HEK293 (cell line): ENCODE results near the gene IQCF2.

ENCODE experiments used
- CTCF ChIA-PET: fragments of 350-600 bp; formaldehyde crosslinking; extraction: SDS; loops from one replicate; lab custom pipeline; 2021; ENCODE audit warnings: antibody characterized with exemption; lab: Yijun Ruan, JAX
- POLR2A ChIA-PET: fragments of 300-600 bp; formaldehyde crosslinking; extraction: SDS; loops from one replicate; lab custom pipeline; 2020; ENCODE audit warnings: antibody characterized with exemption, inconsistent platforms; lab: Yijun Ruan, JAX
- H3K27ac ChIP-seq: fragments of 200-500 bp; sonication (Bioruptor generic); 2 replicates; pipeline ENCODE4 v1.5.1; 2014; ENCODE audit warnings: low read depth, low read length, control low read depth, inconsistent platforms; ENCODE audit errors: extremely low read depth
- H3K36me3 ChIP-seq, 2 experiments: fragments of 200-500 bp in 1 of 2; sonication (Bioruptor generic) in 1 of 2; 1 replicate in 1 of 2; 2 replicates in 1 of 2; pipeline ENCODE4 v1.5.1; 2014 to 2017; ENCODE audit warnings: inconsistent platforms in 2 of 2, low read length in 2 of 2; ENCODE audit not compliant: control insufficient read depth in 2 of 2, insufficient read depth in 1 of 2
- H3K4me1 ChIP-seq: fragments of 200-500 bp; sonication (Bioruptor generic); 2 replicates; pipeline ENCODE4 v1.5.1; 2014; ENCODE audit warnings: mild to moderate bottlenecking, low read length, inconsistent platforms; ENCODE audit not compliant: control insufficient read depth, insufficient read depth
- H3K4me3 ChIP-seq: 2 replicates; pipeline ENCODE4 v1.5.1; 2011; ENCODE audit warnings: low read depth, mild to moderate bottlenecking, control low read depth, low read length, moderate library complexity
- H3K9me3 ChIP-seq: fragments of 200-500 bp; sonication (Bioruptor generic); 2 replicates; pipeline ENCODE4 v1.5.1; 2014; ENCODE audit warnings: low read depth, low read length, inconsistent platforms; ENCODE audit not compliant: control insufficient read depth, insufficient read depth
- HOXD13 ChIP-seq: sonication (generic); formaldehyde crosslinking; IDR thresholded peaks from 2 replicates; pipeline ENCODE4 v1.8.0; 2022; ENCODE audit warnings: missing genetic modification reagents, borderline replicate concordance
- KLF9 ChIP-seq: fragments of 450-650 bp; formaldehyde crosslinking; IDR thresholded peaks from 2 replicates; pipeline ENCODE4 v1.5.1; 2016; ENCODE audit warnings: missing biosample characterization, missing genetic modification characterization, low read depth
- SP7 ChIP-seq: fragments of 450-650 bp; formaldehyde crosslinking; IDR thresholded peaks from 2 replicates; pipeline ENCODE4 v1.5.1; 2016; ENCODE audit warnings: missing biosample characterization, missing genetic modification characterization
- ZBTB17 ChIP-seq: fragments of 450-650 bp; formaldehyde crosslinking; IDR thresholded peaks from 2 replicates; pipeline ENCODE4 v1.5.1; 2016; ENCODE audit warnings: missing biosample characterization, missing genetic modification characterization
- ZNF114 ChIP-seq: fragments of 450-650 bp; formaldehyde crosslinking; IDR thresholded peaks from 2 replicates; pipeline ENCODE4 v1.5.0; 2017; ENCODE audit warnings: missing biosample characterization, missing genetic modification characterization
- ZNF16 ChIP-seq: fragments of 450-650 bp; formaldehyde crosslinking; IDR thresholded peaks from 2 replicates; pipeline ENCODE4 v1.5.1; 2016; ENCODE audit warnings: low read depth, missing biosample characterization, missing genetic modification characterization
- ZNF174 ChIP-seq: fragments of 450-650 bp; formaldehyde crosslinking; IDR thresholded peaks from 2 replicates; pipeline ENCODE4 v1.5.0; 2017; ENCODE audit warnings: missing biosample characterization, mild to moderate bottlenecking, missing genetic modification characterization
- ZNF184 ChIP-seq: fragments of 450-650 bp; IDR thresholded peaks from 2 replicates; pipeline ENCODE4 v1.5.1; 2018; ENCODE audit warnings: missing biosample characterization, mild to moderate bottlenecking, missing genetic modification characterization
- ZNF223 ChIP-seq: fragments of 450-650 bp; formaldehyde crosslinking; IDR thresholded peaks from 2 replicates; pipeline ENCODE4 v1.5.1; 2016; ENCODE audit warnings: missing biosample characterization, missing genetic modification characterization
- ZNF266 ChIP-seq: fragments of 450-650 bp; formaldehyde crosslinking; IDR thresholded peaks from 2 replicates; pipeline ENCODE4 v1.5.1; 2016; ENCODE audit warnings: missing biosample characterization, missing genetic modification characterization, low read depth
- ZNF311 ChIP-seq: fragments of 450-650 bp; formaldehyde crosslinking; IDR thresholded peaks from 2 replicates; pipeline ENCODE4 v1.5.1; 2017; ENCODE audit warnings: missing biosample characterization, missing genetic modification characterization, borderline replicate concordance
- ZNF366 ChIP-seq: fragments of 450-650 bp; formaldehyde crosslinking; conservative IDR thresholded peaks from 2 replicates; pipeline ENCODE4 v1.5.1; 2016; ENCODE audit warnings: missing biosample characterization, missing genetic modification characterization
- ZNF394 ChIP-seq: fragments of 450-650 bp; formaldehyde crosslinking; IDR thresholded peaks from 2 replicates; pipeline ENCODE4 v1.5.1; 2016; ENCODE audit warnings: missing biosample characterization, missing genetic modification characterization, mild to moderate bottlenecking, moderate library complexity, borderline replicate concordance
- ZNF571 ChIP-seq: fragments of 450-650 bp; formaldehyde crosslinking; IDR thresholded peaks from 2 replicates; pipeline ENCODE4 v1.5.0; 2017; ENCODE audit warnings: missing biosample characterization, missing genetic modification characterization
- ZNF654 ChIP-seq: fragments of 450-650 bp; formaldehyde crosslinking; IDR thresholded peaks from 2 replicates; pipeline ENCODE4 v1.5.1; 2016; ENCODE audit warnings: low read depth, missing biosample characterization, missing genetic modification characterization
- ZNF76 ChIP-seq: fragments of 450-650 bp; formaldehyde crosslinking; IDR thresholded peaks from 2 replicates; pipeline ENCODE4; 2016; ENCODE audit warnings: low read depth, missing biosample characterization, missing genetic modification characterization, borderline replicate concordance
- ZNF837 ChIP-seq: fragments of 450-650 bp; formaldehyde crosslinking; IDR thresholded peaks from 2 replicates; pipeline ENCODE4 v1.5.1; 2016; ENCODE audit warnings: missing biosample characterization, missing genetic modification characterization
- ZSCAN23 ChIP-seq: fragments of 450-650 bp; formaldehyde crosslinking; IDR thresholded peaks from 2 replicates; pipeline ENCODE4 v1.5.1; 2016; ENCODE audit warnings: missing biosample characterization, missing genetic modification characterization
- TF ChIP-seq, protein P1 (sequence below): fragments of 450-650 bp; formaldehyde crosslinking; IDR thresholded peaks from 2 replicates; pipeline ENCODE4 v1.5.1; 2017; ENCODE audit warnings: missing biosample characterization, missing genetic modification characterization
- TF ChIP-seq, protein P2 (sequence below): fragments of 450-650 bp; formaldehyde crosslinking; IDR thresholded peaks from 2 replicates; pipeline ENCODE4 v1.5.1; 2016; ENCODE audit warnings: missing biosample characterization, missing genetic modification characterization, borderline replicate concordance
- TF ChIP-seq, protein P3 (sequence below): fragments of 450-650 bp; formaldehyde crosslinking; IDR thresholded peaks from 2 replicates; pipeline ENCODE4 v1.5.1; 2016; ENCODE audit warnings: missing biosample characterization, missing genetic modification characterization, borderline replicate concordance
- TF ChIP-seq, protein P4 (sequence below): IDR thresholded peaks from 2 replicates; pipeline ENCODE4 v1.6.1; 2011; ENCODE audit warnings: mild to moderate bottlenecking, low read depth, low read length, borderline replicate concordance
- TF ChIP-seq, protein P5 (sequence below): fragments of 450-650 bp; formaldehyde crosslinking; IDR thresholded peaks from 2 replicates; pipeline ENCODE4 v1.5.1; 2016; ENCODE audit warnings: missing biosample characterization, missing genetic modification characterization, low read depth

Gene IQCF2

DNA sequence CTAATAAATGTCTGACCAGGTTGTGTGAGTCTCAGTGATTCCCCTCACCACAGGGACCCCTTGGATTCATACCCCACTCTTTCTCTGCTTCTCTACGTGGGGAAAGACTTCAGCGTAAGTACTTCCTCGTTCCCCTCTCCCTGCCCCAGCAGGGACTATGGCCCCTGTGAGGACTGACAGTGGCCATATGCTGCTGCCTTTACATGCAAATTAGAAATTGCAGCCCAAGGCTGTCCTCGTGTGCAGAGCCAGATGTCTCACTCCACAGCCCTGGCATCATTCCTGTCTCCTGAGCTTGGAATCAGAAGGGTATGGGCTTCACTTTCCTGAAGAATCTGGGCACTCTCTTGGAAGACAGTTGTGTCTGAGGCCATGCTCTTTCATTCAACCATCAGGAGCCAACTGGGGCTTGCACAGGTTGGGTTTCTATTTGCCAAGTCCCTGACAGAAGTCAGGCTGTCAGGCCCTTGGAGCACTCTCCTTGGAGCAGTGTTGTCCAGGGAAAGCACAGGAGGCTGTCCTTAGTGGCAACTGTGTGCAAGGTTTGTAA, 30.5 kb upstream of the IQCF2 start:
- Histone ChIP-seq H3K27ac (no peak overlapping the region), H3K36me3 (no peaks in the 10 kb centered on the region), H3K9me3 (no peaks in the 10 kb centered on the region), H3K4me3 (no peak overlapping the region), H3K4me1 (no peaks in the 10 kb centered on the region)
- TF ChIP-seq ZNF266 (no peak), ZNF394 (tag by site-specific recombination) (no peak), KLF9 (no peak), ZNF366 (tag by site-specific recombination) (no peak), ZNF16 (tag by site-specific recombination) (no peak), SP7 (no peak), ZNF223 (tag by site-specific recombination) (no peak), ZNF184 (tag by site-specific recombination) (no peak), ZNF654 (tag by site-specific recombination) (no peak)
- TF ChIP-seq, protein P1, sequence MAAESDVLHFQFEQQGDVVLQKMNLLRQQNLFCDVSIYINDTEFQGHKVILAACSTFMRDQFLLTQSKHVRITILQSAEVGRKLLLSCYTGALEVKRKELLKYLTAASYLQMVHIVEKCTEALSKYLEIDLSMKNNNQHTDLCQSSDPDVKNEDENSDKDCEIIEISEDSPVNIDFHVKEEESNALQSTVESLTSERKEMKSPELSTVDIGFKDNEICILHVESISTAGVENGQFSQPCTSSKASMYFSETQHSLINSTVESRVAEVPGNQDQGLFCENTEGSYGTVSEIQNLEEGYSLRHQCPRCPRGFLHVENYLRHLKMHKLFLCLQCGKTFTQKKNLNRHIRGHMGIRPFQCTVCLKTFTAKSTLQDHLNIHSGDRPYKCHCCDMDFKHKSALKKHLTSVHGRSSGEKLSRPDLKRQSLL (tag by site-specific recombination): no peak
- TF ChIP-seq, protein P2, sequence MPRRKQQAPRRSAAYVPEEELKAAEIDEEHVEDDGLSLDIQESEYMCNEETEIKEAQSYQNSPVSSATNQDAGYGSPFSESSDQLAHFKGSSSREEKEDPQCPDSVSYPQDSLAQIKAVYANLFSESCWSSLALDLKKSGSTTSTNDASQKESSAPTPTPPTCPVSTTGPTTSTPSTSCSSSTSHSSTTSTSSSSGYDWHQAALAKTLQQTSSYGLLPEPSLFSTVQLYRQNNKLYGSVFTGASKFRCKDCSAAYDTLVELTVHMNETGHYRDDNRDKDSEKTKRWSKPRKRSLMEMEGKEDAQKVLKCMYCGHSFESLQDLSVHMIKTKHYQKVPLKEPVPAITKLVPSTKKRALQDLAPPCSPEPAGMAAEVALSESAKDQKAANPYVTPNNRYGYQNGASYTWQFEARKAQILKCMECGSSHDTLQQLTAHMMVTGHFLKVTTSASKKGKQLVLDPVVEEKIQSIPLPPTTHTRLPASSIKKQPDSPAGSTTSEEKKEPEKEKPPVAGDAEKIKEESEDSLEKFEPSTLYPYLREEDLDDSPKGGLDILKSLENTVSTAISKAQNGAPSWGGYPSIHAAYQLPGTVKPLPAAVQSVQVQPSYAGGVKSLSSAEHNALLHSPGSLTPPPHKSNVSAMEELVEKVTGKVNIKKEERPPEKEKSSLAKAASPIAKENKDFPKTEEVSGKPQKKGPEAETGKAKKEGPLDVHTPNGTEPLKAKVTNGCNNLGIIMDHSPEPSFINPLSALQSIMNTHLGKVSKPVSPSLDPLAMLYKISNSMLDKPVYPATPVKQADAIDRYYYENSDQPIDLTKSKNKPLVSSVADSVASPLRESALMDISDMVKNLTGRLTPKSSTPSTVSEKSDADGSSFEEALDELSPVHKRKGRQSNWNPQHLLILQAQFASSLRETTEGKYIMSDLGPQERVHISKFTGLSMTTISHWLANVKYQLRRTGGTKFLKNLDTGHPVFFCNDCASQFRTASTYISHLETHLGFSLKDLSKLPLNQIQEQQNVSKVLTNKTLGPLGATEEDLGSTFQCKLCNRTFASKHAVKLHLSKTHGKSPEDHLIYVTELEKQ (tag by site-specific recombination): no peak
- TF ChIP-seq, protein P3, sequence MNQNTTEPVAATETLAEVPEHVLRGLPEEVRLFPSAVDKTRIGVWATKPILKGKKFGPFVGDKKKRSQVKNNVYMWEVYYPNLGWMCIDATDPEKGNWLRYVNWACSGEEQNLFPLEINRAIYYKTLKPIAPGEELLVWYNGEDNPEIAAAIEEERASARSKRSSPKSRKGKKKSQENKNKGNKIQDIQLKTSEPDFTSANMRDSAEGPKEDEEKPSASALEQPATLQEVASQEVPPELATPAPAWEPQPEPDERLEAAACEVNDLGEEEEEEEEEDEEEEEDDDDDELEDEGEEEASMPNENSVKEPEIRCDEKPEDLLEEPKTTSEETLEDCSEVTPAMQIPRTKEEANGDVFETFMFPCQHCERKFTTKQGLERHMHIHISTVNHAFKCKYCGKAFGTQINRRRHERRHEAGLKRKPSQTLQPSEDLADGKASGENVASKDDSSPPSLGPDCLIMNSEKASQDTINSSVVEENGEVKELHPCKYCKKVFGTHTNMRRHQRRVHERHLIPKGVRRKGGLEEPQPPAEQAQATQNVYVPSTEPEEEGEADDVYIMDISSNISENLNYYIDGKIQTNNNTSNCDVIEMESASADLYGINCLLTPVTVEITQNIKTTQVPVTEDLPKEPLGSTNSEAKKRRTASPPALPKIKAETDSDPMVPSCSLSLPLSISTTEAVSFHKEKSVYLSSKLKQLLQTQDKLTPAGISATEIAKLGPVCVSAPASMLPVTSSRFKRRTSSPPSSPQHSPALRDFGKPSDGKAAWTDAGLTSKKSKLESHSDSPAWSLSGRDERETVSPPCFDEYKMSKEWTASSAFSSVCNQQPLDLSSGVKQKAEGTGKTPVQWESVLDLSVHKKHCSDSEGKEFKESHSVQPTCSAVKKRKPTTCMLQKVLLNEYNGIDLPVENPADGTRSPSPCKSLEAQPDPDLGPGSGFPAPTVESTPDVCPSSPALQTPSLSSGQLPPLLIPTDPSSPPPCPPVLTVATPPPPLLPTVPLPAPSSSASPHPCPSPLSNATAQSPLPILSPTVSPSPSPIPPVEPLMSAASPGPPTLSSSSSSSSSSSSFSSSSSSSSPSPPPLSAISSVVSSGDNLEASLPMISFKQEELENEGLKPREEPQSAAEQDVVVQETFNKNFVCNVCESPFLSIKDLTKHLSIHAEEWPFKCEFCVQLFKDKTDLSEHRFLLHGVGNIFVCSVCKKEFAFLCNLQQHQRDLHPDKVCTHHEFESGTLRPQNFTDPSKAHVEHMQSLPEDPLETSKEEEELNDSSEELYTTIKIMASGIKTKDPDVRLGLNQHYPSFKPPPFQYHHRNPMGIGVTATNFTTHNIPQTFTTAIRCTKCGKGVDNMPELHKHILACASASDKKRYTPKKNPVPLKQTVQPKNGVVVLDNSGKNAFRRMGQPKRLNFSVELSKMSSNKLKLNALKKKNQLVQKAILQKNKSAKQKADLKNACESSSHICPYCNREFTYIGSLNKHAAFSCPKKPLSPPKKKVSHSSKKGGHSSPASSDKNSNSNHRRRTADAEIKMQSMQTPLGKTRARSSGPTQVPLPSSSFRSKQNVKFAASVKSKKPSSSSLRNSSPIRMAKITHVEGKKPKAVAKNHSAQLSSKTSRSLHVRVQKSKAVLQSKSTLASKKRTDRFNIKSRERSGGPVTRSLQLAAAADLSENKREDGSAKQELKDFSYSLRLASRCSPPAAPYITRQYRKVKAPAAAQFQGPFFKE: no peak
- CTCF ChIA-PET: no interaction called here
- POLR2A ChIA-PET: no interaction called here

DNA sequence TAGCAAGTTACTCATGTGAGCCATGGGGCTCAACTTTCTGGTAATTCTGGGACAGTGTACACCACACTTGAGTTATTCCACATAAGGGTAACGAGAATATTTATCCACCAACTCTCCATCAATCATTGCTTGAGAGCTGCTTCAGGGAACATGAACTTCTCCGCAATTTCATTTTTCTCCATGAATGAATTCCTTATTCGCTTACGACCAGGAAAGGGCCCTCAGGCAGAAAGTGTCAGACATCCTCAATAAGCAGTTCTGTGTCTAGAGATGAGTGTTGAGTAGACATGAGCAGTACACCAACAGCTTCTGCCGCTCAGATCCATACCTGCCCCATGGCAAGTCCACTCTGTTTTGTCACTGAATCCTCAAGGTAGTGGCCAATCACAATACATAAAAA, 24.8 kb upstream of the IQCF2 start:
- Histone ChIP-seq H3K9me3 (no peaks in the 10 kb centered on the region), H3K27ac (no peak overlapping the region), H3K36me3 (no peaks in the 10 kb centered on the region), H3K4me3 (no peak overlapping the region), H3K4me1 (no peaks in the 10 kb centered on the region)
- POLR2A ChIA-PET: no interaction called here
- CTCF ChIA-PET: no interaction called here
- no peak for TF ChIP-seq ZNF174 (tag by site-specific recombination)
- no peak for TF ChIP-seq ZNF311
- no peak for TF ChIP-seq ZNF114 (tag by site-specific recombination)
- no peak for TF ChIP-seq ZNF837 (tag by site-specific recombination)
- TF ChIP-seq ZNF571 (tag by site-specific recombination): no peak
- no peak for TF ChIP-seq ZSCAN23 (tag by site-specific recombination)
- no peak for TF ChIP-seq ZNF76
- TF ChIP-seq HOXD13 (CRISPR knock-in tag): no peak
- TF ChIP-seq ZBTB17 (tag by site-specific recombination): no peak
- no peak for TF ChIP-seq ZNF654 (tag by site-specific recombination)
- TF ChIP-seq, protein P4, sequence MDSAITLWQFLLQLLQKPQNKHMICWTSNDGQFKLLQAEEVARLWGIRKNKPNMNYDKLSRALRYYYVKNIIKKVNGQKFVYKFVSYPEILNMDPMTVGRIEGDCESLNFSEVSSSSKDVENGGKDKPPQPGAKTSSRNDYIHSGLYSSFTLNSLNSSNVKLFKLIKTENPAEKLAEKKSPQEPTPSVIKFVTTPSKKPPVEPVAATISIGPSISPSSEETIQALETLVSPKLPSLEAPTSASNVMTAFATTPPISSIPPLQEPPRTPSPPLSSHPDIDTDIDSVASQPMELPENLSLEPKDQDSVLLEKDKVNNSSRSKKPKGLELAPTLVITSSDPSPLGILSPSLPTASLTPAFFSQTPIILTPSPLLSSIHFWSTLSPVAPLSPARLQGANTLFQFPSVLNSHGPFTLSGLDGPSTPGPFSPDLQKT: no peak
- no peak for TF ChIP-seq ZNF366 (tag by site-specific recombination)
- TF ChIP-seq, protein P5, sequence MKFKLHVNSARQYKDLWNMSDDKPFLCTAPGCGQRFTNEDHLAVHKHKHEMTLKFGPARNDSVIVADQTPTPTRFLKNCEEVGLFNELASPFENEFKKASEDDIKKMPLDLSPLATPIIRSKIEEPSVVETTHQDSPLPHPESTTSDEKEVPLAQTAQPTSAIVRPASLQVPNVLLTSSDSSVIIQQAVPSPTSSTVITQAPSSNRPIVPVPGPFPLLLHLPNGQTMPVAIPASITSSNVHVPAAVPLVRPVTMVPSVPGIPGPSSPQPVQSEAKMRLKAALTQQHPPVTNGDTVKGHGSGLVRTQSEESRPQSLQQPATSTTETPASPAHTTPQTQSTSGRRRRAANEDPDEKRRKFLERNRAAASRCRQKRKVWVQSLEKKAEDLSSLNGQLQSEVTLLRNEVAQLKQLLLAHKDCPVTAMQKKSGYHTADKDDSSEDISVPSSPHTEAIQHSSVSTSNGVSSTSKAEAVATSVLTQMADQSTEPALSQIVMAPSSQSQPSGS (tag by site-specific recombination): no peak
